ENCODE results near the gene ANGPTL7. TPM values are rescaled to one million over a fixed set of nuclear protein-coding genes. Genes with fewer than 3 reads are reported as not detected.

ANGPTL7 gene
- total RNA-seq, 1 donor from 2014 or later, result not detected

DNA sequence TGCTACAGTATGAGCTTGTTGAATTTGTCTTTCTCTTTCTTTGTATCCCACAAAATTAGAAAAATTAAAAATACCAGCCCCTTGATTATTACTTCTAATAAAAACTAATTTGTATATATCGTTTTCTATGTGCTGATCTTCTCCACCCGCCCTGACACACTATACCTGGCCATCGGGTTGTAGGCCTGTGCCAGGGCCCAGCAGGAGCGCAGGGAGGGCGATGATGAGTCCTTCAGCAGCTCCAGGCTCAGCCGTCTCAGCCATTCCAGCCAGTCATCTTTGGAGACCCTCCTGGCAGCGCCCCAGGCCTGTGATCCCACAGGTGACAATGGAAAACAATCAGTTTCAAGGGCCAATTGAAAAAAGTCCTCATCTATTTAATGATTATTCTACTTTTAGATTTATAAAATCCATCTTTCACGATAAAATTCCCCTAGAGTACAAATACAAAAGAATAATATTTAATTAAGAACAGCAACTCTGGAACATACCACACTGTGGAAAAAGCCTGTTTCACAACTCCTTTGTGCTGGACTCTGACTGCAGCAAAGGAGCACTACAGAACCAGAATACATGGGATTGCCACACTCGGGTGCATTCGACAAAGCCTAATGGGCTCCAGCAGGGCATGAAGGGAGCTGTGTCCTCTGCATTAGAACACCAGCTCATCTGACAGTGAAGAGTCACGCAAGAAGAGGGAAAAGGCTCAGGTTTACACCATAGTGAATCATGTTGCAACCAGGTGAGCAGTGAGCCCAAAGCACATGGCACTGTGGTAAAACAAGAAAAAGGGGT is 15.4 kb downstream of the ANGPTL7 start:
- no peak for ATAC-seq

DNA sequence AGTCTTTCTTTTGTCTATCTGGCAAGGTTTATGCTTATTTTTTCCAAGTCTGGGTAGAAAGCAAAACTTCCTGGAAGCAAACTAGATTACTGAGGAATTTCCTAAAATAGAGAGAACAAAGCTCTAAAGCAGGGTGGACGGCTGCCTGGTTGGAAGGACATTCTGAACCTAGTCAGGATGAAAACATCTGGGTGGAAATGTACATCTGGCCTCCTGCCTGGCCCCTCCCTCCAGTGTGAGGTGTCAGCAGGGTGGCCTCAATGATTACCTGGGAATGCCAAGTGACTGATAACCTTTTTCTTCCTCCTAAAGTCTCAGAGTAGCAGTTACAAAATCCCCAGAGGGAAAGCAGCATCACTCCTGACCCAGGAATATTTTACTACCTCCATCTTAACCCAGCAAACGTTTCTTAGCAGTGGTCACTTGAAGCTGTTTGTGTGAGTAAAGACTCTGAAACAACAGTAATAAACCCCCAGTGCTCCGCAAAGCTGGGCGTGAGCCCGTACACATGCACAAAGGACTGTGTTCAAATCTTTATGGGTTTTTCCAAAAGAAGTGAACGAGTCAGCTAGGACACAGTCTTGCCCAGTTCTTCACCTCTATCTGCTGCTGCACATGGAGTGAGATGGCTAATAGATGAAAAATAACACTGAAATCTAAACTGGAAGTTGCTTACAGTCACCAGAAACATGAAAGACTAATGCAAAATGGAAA is 18.9 kb downstream of the ANGPTL7 start:
- ATAC-seq, result no peak

- ATAC-seq, result no peak
These were observed 22.3 kb downstream of the ANGPTL7 start for GRCh38 chr1:11211461-11211860.

DNA sequence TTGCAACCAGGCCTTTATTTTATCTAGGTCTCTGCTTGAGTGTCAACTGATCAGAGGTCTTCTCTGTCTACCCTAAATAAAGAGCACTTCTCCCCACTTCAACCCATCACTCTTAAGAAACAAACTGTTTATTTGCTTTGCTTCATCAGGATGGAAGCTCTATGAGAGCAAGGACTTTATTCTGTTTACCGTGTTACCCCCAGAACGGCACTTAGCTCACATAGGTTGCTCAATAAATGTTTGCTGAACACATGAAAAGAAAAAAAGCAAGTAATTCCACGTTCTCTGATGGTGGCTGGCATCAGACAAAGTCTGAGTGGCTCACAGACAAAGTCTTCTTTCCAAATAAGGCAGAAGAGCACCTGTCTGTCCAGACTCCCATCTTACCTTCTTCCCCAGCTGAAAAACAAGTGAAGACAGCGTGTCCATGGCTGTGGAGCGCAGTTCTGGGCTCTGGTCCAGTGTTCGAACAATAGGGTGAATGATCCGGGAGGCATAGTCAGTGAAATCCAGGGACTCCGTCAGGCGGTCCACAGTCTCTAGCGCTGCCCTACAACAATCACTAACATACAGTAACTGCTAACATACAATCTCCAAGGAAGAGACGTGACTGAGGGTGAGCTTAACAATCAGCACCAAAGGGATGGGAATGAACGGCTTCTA is 22.9 kb downstream of the ANGPTL7 start:
- no peak for ATAC-seq

DNA sequence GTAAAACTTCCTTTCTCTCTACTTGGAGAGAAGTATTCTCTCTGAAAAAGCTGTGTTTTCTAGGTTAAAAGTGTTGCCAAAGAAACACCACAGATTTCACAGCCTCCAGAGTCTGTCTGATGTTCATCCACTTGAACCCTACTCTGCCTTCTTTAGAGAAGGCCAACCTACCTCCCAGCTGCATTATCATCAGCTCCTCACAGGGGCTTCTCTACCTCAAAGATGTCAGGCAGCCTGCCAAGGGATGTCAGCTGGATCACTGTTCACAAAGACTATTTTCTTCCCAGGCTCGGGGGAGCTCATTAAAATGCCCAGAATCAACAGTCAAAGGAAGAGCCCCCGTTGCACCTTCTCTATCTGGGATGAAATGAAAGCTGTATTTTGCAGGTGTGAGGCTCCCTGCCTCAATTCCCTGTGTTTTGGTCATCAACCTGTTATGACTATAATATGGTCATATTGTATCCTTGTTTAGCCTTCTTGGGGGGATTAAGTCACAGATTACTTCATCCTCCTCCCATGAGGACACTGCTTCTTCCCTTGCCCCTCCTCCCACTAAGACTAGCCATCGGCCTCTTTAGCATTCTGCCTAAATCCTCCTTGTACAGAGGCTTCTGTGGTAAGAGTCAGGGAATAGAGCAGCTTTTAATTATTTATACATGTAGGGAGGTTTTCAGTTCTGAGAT is 25.7 kb downstream of the ANGPTL7 start:
- no peak for ATAC-seq

DNA sequence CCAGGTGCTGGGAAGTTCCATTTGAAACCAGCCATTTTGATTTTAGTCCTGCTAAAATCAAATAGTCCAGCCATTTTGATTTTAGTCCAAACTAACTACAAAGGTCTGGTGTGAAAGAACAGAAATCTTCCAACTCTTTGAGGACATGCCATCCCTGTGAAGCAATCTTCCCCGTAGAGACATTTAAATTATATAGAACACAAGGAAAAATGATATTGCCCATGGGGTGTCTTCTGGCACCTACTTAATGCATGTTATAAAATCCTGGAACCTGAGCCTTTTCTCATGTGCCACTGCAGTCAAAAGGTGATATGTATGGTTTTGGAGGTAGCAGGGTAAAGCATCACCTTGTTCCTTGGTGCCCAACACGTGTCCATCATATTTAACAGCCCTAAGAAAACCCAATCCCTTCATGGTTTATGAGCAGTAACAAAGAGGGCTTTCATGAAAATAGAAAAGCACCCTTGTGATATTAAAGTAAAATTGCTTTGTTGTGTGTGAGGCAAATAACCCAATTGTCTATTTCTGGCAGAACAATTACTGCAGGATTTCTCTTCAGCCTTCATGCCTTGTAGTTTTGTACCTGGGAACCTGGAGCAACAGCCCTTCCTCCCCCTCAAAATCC is 26.3 kb downstream of the ANGPTL7 start:
- ATAC-seq, result no peak

GRCh38 chr1:11216074-11216473 is 26.9 kb downstream of the ANGPTL7 start:
- no peak for ATAC-seq

DNA sequence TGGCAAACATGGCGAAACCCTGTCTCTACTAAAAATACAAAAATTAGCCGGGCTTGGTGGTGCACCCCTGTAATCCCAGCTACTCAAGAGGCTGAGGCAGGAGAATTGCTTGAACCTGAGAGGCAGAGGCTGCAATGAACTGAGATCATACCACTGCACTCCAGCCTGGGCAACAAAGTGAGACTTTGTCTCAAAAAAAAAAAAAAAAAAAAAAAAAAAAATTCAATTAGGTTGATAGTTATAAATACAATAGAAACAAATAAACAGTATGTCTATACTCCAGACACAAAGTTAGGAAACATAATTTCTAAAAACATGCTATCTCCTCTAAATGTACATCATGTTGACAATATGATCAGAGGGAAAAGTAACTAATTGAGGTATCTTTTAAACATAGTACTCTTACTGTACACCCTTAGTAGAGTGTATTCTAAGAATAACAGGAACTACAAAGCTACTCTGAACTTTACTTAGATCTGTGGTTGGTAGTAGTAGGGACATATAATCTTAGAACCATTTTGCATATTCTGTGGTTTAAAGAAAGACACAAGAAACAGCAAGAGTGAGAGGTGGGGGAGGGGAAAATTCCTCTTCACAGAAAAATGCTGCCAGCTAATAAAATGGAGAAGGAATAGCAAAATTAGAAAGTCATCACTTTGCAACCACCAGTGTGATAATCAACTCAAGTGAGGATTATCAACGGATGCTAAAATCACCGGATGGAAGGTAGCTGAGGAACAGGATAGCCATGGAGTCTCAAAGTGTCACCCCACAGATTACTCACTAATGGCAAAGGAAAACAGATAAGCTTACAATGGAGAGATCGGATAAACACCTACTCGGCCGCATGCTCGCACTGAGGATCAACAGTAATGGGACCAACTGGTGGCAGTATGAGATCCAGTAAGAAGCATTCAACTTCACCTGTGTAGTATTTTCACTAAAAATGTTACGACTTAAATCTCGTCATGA is 38.2 kb downstream of the ANGPTL7 start:
- no peak for ATAC-seq

DNA sequence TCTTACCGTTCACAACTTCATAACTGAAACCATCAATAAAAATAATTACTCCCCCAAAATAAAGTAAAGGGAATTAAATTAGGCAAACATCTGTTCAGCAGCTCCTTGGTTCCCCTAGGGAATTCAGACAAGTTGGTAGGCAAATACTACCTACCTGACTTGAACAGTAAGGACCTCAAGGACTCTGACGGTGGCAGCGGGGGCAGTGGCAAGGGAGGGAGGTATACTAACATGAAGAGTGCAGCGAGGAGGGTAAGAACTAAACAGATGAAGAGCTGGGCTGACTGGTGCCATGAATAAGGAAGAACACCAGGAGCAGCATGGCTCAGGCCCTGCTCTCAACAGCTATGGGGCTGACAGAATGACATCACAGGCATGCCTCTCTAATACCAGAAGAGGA is 40.0 kb downstream of the ANGPTL7 start:
- ATAC-seq, result no peak

GRCh38 chr1:11233208-11233607 is 44.1 kb downstream of the ANGPTL7 start:
- ATAC-seq, result no peak

GRCh38 chr1:11237356-11237755 is 48.2 kb downstream of the ANGPTL7 start:
- no peak for ATAC-seq

DNA sequence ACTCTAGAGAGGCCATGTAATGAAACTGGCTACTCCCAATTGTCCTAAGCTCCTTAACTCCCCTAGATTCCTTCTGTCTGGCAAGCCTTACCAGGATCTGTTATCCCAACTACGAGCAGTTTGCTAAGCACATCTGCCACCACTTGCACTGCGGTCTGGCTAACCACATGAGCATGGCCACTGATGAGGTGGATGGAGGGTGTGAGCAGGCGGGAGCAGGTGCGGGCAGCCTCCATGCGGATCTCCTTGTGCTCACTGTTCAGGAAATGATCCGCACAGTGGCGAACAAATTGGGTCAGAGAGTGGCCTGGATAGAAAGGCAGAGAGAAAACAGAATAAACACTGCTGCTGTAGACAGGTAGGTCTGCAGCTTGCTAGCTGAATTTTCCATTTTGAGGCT is 49.2 kb downstream of the ANGPTL7 start:
- no peak for ATAC-seq

GRCh38 chr1:11245248-11245647 is 56.1 kb downstream of the ANGPTL7 start:
- ATAC-seq, result no peak

Other genes with a start within 250 kb of the ANGPTL7 start
- 94.1 TPM for gene TARDBP, start 176.7 kb upstream of the ANGPTL7 start, total RNA-seq
- not detected for gene MASP2, start 142.1 kb upstream of the ANGPTL7 start, total RNA-seq
- 54.6 TPM for gene SRM, start 129.3 kb upstream of the ANGPTL7 start, total RNA-seq
- gene EXOSC10, start 89.5 kb upstream of the ANGPTL7 start, total RNA-seq, result 35.2 TPM
- 24.0 TPM for gene MTOR, start 73.2 kb downstream of the ANGPTL7 start, total RNA-seq
- gene UBIAD1, start 83.8 kb downstream of the ANGPTL7 start, total RNA-seq, result 7.6 TPM